Breast epithelium (tissue), 4 donors: ENCODE data around the gene DOK4. TPM values are rescaled to one million over a fixed set of nuclear protein-coding genes. Genes with fewer than 3 reads are reported as not detected.
A peak's percentile ranks its signal among the peaks of the same experiment; 100 is the strongest.

ENCODE experiments used
- DNase-seq, 2 donors: peaks; one replicate each; pipeline ENCODE4 v3.0.0-alpha.2; 2019; ENCODE audit warnings: low spot score in 2 of 2
- H3K27ac ChIP-seq, 2 donors: fragments of 200-600 bp; sonication (generic) in 1 of 2; one replicate each; pipeline ENCODE4 v1.5.1; 2016 to 2019; ENCODE audit warnings: mild to moderate bottlenecking in 1 of 2
- H3K27me3 ChIP-seq, 2 donors: fragments of 200-600 bp; sonication (generic) in 1 of 2; one replicate each; pipeline versions ENCODE4 v1.5.1 to v1.6.0; 2017 to 2019; ENCODE audit warnings: control low read depth in 1 of 2, mild to moderate bottlenecking in 1 of 2
- H3K36me3 ChIP-seq: fragments of 200-600 bp; one replicate; pipeline ENCODE4 v1.5.1; 2019
- H3K4me1 ChIP-seq, 2 donors: fragments of 200-600 bp; sonication (generic); one replicate each; pipeline ENCODE4 v1.5.1; 2016 to 2019; ENCODE audit warnings: control low read depth in 1 of 2
- H3K4me3 ChIP-seq, 3 donors: fragments of 200-600 bp; sonication (generic); 1 replicate in 2 of 3; 2 replicates in 1 of 3; pipeline ENCODE4 v1.5.1; 2016 to 2019; ENCODE audit warnings: mild to moderate bottlenecking in 3 of 3, moderate library complexity in 2 of 3
- H3K9me3 ChIP-seq, 2 donors: fragments of 200-600 bp; sonication (generic) in 1 of 2; one replicate each; pipeline ENCODE4 v1.5.1; 2016 to 2019; ENCODE audit warnings: control low read depth in 1 of 2
- POLR2A ChIP-seq: fragments of 450-650 bp; IDR thresholded peaks from one replicate; pipeline ENCODE4 v1.6.1; 2016; ENCODE audit warnings: antibody characterized with exemption, mild to moderate bottlenecking, moderate library complexity
- POLR2AphosphoS5 ChIP-seq, 3 donors: sonication (generic); formaldehyde crosslinking; IDR thresholded peaks; one replicate each; pipeline ENCODE4 v1.6.1; 2017; ENCODE audit warnings: antibody characterized with exemption in 3 of 3
- intact Hi-C: fragments of 100-400 bp; cut with DNase I; formaldehyde crosslinking; loops from one replicate; pipeline ENCODE4 v1.15.1; 2023; ENCODE audit warnings: low total_unique reads
- total RNA-seq, 3 donors: library from RNA; depleted of rRNA; stranded (reverse); fragments of >200 nt; gene quantifications; one replicate each; pipeline ENCODE4 v1.1.0, GENCODE V29; 2016
- TF ChIP-seq, protein P1 (sequence below), 3 donors: fragments of 450-650 bp; IDR thresholded peaks; one replicate each; pipeline ENCODE4 v1.5.1; 2016 to 2017; ENCODE audit warnings: antibody characterized with exemption in 3 of 3, mild to moderate bottlenecking in 3 of 3, moderate library complexity in 3 of 3

Gene DOK4
- total RNA-seq, 3 donors from 2014 or later, result 13.1 to 20.3 (median 17.6) TPM

DNA sequence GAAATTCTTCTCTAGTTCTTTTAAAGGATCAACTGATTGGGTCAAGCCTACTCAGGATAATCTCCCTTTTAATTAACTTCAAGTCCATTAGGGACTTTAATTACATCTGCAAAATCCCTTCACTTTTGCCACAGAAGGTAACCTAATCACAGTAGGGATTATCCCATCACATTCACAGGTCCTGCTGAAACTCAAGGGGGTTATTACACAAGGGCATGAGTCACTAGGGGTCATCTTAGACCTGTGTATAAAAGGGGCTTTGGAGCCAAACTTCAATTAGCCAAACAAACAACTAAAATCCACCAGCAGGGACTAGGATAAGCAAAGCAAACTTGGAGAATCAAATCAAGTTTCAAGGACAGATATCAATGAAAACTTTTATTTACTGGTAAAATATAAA lies 58.5 kb downstream of the DOK4 start:
- peaks cover 0 to 4% of the 10 kb centered on the region in 2 donors for H3K4me1 ChIP-seq
- no peaks in the 10 kb centered on the region for H3K27me3 ChIP-seq
- H3K9me3 ChIP-seq, result no peaks in the 10 kb centered on the region
- H3K4me3 ChIP-seq, result no peak overlapping the region
- peaks cover 17% of the 10 kb centered on the region for H3K36me3 ChIP-seq
- H3K27ac ChIP-seq, result no peak overlapping the region
- no peak for TF ChIP-seq POLR2AphosphoS5 (IDR thresholded peaks at IDR 0.05)
- TF ChIP-seq, protein P1, sequence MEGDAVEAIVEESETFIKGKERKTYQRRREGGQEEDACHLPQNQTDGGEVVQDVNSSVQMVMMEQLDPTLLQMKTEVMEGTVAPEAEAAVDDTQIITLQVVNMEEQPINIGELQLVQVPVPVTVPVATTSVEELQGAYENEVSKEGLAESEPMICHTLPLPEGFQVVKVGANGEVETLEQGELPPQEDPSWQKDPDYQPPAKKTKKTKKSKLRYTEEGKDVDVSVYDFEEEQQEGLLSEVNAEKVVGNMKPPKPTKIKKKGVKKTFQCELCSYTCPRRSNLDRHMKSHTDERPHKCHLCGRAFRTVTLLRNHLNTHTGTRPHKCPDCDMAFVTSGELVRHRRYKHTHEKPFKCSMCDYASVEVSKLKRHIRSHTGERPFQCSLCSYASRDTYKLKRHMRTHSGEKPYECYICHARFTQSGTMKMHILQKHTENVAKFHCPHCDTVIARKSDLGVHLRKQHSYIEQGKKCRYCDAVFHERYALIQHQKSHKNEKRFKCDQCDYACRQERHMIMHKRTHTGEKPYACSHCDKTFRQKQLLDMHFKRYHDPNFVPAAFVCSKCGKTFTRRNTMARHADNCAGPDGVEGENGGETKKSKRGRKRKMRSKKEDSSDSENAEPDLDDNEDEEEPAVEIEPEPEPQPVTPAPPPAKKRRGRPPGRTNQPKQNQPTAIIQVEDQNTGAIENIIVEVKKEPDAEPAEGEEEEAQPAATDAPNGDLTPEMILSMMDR (IDR thresholded peaks at IDR 0.05), result no peak
- TF ChIP-seq POLR2A, result no peak
- no peak for DNase-seq
- intact Hi-C loops, result no loop called here

DNA sequence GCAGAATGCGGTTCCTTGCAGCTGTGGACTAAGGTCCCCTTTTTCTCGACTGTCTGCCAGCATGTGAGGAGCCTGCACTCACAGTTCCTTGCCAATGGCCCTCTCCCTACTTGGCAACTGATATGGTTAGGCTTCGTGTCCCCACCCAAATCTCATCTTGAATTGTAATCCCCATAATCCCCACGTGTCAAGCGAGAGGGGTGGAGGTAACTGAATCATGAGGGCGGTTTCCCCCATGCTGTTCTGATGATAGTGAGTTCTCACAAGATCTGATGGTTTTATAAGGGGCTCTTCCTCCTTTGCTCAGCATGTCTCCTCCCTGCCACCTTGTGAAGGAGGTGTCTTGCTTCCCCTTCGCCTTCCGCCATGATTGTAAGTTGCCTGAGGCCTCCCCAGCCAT lies 59.0 kb downstream of the DOK4 start:
- no peaks in the 10 kb centered on the region for H3K9me3 ChIP-seq
- no peak for DNase-seq
- H3K27me3 ChIP-seq, result no peaks in the 10 kb centered on the region
- peaks cover 13% of the 10 kb centered on the region for H3K36me3 ChIP-seq
- H3K4me1 ChIP-seq, result peaks cover 0 to 4% of the 10 kb centered on the region in 2 donors
- no peak overlapping the region for H3K4me3 ChIP-seq
- H3K27ac ChIP-seq, result no peak overlapping the region
- no peak for TF ChIP-seq POLR2A
- TF ChIP-seq POLR2AphosphoS5 (IDR thresholded peaks at IDR 0.05), result no peak
- TF ChIP-seq, protein P1 (IDR thresholded peaks at IDR 0.05), result no peak
- intact Hi-C loops, result no loop called here

DNA sequence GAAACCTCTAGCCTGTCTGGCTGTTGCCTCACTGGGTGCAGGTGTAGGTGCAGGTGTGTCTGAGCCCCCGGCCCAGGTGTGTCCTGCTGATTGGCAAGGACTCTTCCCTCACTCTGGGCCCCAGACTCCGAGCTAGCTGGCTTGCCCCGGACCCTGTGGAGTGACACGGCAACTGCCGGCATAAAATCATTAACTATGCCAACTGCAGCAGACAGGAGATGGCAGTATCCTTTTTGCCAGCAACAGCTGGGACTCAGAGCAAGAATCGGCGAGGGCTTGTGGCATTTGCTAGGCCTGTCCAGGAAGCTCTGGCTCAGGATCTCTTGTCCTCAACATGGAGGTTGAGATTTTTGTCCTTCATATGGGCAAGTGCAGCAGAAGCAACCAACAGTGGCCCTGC lies 59.9 kb downstream of the DOK4 start:
- Histone ChIP-seq H3K4me3 (no peak overlapping the region), H3K27ac (no peak overlapping the region), H3K4me1 (peaks cover 0 to 4% of the 10 kb centered on the region in 2 donors), H3K9me3 (no peaks in the 10 kb centered on the region), H3K36me3 (peaks cover 9% of the 10 kb centered on the region), H3K27me3 (no peaks in the 10 kb centered on the region)
- intact Hi-C loops, result no loop called here
- no peak for DNase-seq
- no peak for TF ChIP-seq POLR2A
- TF ChIP-seq POLR2AphosphoS5 (IDR thresholded peaks at IDR 0.05), result no peak
- TF ChIP-seq, protein P1 (IDR thresholded peaks at IDR 0.05), result no peak

DNA sequence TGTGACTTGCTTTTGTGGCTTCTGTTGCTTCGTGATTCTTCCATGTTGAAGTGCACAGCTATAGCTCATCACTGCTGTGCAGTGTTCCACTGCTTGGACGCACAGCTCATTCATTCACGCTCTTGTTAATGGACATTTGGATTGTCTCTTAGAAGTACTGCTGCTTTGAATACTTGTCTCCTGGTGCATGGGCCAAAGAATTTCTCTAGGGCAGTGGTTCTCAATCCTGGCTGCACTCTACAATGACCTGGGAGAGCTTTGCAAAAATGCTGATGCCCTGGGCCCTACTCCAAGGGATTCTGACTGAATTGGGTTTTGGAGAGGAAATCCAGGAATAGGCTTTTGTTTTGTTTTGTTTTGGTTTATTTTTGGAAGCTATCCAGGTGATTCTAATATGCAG lies 61.7 kb downstream of the DOK4 start:
- peaks cover 0 to 4% of the 10 kb centered on the region in 2 donors for H3K4me1 ChIP-seq
- H3K9me3 ChIP-seq, result no peaks in the 10 kb centered on the region
- TF ChIP-seq POLR2AphosphoS5 (IDR thresholded peaks at IDR 0.05) (no peak), POLR2A (no peak)
- TF ChIP-seq, protein P1 (IDR thresholded peaks at IDR 0.05), result no peak
- no peaks in the 10 kb centered on the region for H3K27me3 ChIP-seq
- peak overlapping the region; percentile 12 to 36 for H3K27ac ChIP-seq
- intact Hi-C loops, result loop anchor here (5.0 kb wide), 1 partner anchor 237 kb away; the partner anchor contains the start of genes PSME3IP1 and RSPRY1
- H3K36me3 ChIP-seq, result no peaks in the 10 kb centered on the region
- DNase-seq, result no peak
- H3K4me3 ChIP-seq, result no peak overlapping the region

DNA sequence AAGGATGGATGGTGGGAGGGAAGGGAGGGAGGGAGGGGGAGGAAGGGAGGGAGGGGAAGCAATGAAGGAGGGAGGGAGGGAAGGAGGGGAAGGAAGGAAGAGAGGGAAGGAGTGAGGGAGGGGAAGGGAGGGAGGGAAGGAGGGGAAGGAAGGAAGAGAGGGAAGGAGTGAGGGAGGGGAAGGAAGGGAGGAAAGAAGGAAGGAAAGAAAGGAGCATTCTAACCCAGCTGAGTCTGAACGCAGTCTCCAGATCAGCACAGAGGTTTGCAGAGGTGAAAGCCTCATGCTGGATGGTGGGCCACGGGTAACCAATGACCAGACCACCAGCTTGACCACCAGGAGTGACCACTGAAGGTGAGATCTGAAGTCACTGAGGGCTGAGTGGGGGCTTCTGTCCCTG lies 63.1 kb downstream of the DOK4 start:
- Histone ChIP-seq H3K27me3 (no peaks in the 10 kb centered on the region), H3K27ac (no peak overlapping the region), H3K4me3 (no peak overlapping the region), H3K4me1 (peaks cover 6 to 11% of the 10 kb centered on the region in 2 donors), H3K9me3 (no peaks in the 10 kb centered on the region), H3K36me3 (no peaks in the 10 kb centered on the region)
- intact Hi-C loops, result loop anchor here (5.0 kb wide), 1 partner anchor 236 kb away; the partner anchor contains the start of genes PSME3IP1 and RSPRY1
- TF ChIP-seq POLR2AphosphoS5 (IDR thresholded peaks at IDR 0.05) (no peak), POLR2A (no peak)
- DNase-seq, result no peak
